Stimulated activated CD8-positive, alpha-beta memory T cell treated with anti-CD3 and anti-CD28 coated beads, Interleukin-15, amount 100 ng/mL, for 4 hours (primary cell): ENCODE measurements around the gene SENP1.
A peak's percentile ranks its signal among the peaks of the same experiment; 100 is the strongest.
"Not testable (repeated sequence)": the region's sequence is repeated elsewhere in the genome, so short reads cannot be mapped to it uniquely, and the experiment has no call there.

ENCODE experiments used
- DNase-seq, 2 donors: peaks; one replicate each; pipeline ENCODE4 v3.0.0-alpha.2; 2020; ENCODE audit warnings: low read depth in 2 of 2

Gene SENP1

DNA sequence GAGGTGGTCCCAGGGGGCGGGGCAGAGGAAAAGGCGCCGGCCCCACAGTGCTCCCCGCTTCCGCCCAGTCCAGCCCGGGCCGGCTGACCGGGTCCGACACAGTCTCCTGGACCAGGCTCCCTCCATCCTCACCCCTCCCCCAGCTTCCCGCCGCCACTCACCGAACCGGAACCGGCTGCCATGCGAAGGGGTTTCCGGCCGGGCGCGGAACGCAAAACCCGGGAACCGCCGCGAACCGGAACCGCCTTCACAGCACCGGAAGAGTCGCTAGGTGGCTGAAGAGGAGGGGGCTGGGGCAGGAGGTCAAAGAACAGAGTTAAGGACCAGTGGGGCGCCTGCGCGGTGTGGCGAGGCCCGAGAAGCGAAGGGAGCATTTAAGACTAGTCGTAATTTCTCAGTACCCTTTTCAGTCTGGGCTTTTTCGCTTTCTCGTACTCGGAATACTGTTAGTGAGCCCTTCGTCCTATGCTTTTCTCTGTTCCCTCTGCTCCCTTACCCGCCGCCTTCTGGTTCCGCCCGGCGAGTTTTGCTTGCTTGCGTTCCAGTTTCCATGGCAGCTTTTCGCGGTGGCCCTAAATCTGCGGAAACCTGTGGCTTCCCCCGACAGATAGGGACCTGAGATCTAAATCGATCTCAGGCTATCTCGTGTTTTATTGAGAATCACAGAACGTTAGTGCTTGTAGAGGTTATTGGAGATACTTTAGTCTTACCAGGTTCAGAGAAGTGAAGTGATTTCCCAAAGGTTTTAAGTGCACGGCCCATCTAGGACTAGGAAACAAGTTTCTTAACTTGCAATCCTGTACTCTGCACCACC, at the start of gene SENP1:
TSS of gene SENP1 (minus strand) at position 213 of the 814 bp plus-strand sequence. CDS start 4,607 bp downstream, outside the sequence.
- DNase-seq = peak; percentile 78 to 80

DNA sequence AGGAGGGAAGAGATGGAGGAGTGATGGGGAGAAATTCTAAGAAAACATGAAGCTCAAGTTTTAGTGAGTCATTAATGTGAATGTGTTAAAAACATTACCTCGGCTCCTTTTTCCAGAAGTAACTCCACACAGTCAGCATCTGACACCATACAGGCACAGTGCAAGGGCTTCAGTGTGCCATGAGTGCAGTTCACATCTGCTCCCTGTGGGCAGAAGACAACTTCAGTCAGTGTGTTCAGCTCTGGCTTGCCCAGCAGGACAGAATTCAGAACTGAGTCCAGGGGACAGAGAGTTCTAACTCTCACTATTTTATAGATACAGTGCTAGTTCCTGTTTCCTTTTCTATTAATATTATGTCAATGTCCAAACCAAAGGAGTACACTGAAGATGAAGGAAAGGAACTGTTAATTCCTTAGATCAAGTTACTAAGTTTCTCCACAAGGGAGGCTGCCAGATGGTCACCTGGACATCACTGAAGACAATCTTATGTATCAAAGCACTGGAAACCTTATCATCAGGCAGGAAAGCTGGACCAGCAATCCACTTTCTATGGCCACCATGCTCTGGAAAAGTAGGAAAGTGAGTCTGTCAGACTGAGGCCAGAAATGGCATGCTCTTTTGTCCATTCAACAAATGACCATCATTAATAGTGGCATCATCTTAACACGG, 45.4 kb upstream of the SENP1 start:
- no peak for DNase-seq

- no peak for DNase-seq
Measured at GRCh38 chr12:48145981-48146380, 40.1 kb upstream of the SENP1 start.

DNA sequence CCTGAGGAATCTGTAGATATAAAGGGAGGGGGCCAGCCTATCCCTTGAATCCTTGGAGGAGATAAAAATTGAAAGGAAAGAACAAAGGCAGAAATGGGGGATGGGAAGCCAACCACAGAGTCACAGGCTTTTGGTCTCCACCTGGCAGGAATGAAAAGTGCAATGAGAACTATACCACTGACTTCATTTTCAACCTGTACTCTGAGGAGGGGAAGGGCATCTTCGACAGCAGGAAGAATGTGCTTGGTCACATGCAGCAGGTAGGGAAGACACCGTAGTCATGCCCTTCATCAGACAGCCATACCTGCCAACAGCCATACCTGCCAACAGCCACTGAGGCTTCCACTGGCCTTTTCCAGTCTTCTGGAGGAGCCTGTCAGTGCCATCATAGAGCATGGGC, 38.0 kb upstream of the SENP1 start:
- no peak for DNase-seq

DNA sequence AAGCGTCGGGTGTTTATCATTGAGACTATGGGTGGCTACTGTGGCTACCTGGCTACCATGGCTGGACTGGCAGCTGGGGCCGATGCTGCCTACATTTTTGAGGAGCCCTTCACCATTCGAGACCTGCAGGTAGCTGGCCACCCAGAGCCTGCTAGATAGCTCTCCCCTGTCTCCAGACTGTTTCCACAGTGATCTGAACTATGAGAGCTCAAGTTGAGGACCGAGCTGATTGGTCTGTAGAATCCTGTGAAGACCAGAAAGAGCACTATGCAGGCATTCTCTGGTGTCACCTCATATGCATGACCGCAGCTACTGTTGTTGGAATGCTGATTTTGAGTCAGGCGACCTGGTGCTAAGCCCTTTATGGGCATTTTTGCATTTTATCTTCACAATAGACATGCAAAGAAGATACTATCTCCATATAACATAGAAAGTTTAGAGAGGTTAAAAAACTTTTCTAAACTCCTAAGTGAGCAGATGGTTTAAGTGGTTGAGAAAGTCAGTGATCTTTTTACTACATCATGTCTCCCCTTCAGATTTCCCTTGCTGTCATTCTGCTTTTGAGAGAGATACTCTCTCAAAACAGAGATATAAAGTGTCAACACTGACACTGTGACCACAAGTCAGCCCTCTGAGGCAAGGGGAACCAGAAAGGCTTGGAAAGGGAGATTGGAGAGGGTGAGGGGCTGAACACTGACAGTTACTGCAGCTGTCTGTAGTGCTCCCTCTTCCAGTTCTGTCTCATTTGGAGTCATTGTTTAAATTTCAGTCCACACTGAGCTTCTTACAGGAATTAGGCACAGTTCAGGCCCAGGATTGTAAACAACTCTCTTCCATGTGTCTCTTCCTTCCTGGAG, 37.2 kb upstream of the SENP1 start:
- DNase-seq = no peak

GRCh38 chr12:48135027-48135426, 29.1 kb upstream of the SENP1 start:
- no peak for DNase-seq

DNA sequence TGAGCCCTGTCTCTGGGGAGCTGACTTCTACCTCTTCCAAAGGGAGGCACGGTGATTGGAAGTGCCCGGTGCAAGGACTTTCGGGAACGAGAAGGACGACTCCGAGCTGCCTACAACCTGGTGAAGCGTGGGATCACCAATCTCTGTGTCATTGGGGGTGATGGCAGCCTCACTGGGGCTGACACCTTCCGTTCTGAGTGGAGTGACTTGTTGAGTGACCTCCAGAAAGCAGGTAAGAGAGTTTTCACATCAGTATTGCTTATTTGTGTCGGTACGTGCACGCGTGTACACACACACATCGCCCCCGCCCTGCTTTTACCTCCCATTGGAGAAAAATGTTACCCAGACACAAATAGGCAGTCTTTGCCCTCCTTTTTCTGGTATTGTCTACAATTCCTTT, 26.9 kb upstream of the SENP1 start:
- no peak for DNase-seq

- DNase-seq = no peak
Measured at GRCh38 chr12:48131517-48131916, 25.6 kb upstream of the SENP1 start.

DNA sequence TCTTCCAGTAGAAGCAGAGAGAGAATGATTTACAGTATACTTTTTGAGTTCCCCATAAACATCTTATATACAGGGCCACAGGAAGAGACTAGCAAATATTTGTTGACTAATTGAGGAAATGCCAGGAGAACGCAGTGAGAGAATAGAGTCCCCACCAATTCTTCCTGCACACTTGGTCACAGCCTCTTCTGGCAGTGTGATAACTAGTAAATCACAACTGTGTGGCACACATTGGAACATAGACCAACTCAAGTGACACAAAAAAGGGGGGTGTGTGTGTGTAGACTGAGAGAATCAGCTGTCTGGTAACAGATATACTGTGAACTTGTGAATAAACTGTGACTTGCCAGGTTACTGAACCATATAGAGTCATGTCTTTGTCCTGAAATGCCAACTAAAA, 23.5 kb upstream of the SENP1 start:
- no peak for DNase-seq

DNA sequence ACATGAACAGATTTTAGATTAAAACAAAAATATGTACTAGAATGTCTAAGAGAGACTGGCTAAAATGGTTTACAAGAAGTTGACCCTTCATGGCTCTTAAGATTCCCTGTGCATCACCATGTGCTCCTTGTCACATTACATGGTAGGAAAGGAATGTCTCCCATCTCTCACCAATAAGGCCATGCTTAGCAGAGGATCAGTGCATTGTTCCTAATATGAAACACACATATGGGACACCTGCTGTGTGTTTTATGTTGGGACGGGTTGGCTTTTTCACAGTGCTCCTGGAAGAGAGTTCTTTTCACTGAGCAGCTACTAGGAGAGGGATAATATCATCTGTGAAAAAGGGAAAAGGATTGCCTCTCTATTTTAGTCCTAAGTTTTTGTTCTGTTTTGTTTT, 22.9 kb upstream of the SENP1 start:
- no peak for DNase-seq

GRCh38 chr12:48126953-48127630, 21.2 kb upstream of the SENP1 start:
- DNase-seq = no peak

DNA sequence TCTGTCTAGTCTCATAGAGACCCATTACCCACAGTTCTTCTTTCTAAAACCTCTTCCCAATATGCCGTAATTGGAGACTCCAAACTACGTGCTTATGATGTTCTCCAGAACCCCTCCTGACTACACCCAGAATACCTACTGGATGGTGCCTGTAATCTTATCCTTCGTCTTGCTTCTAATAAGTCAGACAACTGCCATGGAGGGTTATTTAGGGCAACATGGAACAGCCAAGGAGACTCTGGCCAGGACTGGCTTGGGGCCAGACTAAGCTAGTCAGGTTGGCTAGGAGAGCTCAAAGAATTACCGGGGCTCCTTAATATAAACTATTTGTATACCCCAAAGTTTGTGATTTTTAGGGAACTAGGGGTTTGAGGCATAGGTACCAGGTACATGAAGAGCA, 20.1 kb upstream of the SENP1 start:
- DNase-seq = no peak

- DNase-seq = not testable (repeated sequence)
Measured at GRCh38 chr12:48125542-48125941, 19.7 kb upstream of the SENP1 start.

- DNase-seq = no peak
Measured at GRCh38 chr12:48123169-48123568, 17.3 kb upstream of the SENP1 start.

- no peak for DNase-seq
Measured at GRCh38 chr12:48122065-48122834, 16.4 kb upstream of the SENP1 start.

DNA sequence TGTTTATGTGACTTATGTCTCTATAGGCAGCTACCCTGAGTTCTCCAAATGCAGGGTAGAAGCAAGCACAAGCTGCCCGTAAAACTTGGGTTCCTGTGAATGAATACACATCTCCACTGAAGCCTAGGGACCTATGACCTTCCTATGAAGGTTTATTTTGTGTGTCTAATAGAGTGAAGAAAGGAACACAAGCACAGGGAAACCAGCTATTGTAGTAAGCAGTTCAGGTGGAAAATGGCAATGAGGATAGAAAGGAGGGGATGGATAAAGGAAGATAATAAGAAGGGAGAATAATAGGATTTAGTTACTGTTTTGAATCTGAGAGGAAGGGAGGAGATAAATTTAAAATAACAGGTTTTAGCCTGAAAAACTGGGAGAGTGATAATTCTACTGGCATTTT, 15.6 kb upstream of the SENP1 start:
- no peak for DNase-seq

DNA sequence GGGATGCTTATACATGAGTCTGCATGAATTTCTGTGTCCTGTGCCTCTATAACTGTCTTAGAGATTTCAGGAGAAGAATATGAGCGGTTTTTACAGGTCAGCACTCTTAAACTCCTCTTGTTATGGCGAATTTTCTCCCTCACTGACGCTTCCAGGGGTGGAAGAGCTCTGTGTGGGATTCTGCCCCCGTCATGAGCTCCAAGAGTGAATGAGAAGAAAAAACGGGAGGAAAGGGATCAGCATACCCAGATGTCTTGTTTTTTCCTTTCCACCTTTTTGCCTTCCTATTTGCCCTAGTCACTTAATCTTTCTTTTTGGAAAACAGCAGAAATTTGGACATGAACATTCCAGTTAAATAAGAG, 13.9 kb upstream of the SENP1 start:
- DNase-seq = no peak

- peak; percentile 5 to 32 for DNase-seq
Measured at GRCh38 chr12:48119078-48119833, 13.4 kb upstream of the SENP1 start, which contains the start of gene PFKM. Gene PFKM (plus strand): TSS chr12:48119364. CDS start chr12:48122775, 3,411 bp downstream.

GRCh38 chr12:48118284-48118871, 12.5 kb upstream of the SENP1 start:
- no peak for DNase-seq

DNA sequence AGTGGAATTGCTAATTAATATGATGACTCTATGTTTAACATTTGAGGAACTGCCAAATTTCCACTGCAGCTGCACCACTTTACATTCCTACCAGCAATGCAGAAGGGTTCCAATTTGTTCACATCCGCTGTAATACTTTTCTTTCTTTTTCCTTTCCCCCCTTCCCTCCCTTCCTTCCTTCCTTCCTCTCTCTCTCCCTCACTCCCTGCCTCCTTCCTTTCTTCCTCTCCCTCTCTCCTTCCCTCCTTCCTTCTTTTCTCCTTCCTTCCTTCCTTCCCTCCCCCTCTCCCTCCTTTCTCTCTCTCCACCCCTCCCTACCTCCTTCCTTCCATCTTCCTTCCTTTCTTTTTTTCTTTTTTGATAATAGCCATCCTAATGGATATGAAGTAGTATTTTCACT, 10.1 kb upstream of the SENP1 start:
- no peak for DNase-seq
